ENCODE measurements around the gene TRHDE.
A peak's percentile ranks its signal among the peaks of the same experiment; 100 is the strongest.

TRHDE gene

DNA sequence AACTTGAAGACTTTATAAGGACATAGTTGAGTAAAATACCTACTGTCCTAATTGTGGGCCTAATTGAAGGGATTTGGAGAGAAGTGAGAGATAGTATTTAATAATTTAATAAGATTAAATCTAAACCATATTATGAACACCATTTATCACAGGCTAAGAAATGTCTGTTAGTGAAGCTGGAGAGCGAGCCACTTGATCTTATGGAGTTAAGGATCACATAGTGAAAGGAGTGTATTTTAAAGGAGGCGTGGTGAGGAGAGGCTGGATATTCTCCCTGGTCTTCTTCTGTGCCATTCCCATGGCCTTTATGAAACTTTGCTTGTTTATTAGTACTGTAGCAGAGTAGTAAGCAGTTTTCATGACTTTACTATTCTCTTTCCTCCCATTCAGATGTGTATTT is 172.4 kb downstream of the TRHDE start:
- DNase-seq: no peak

GRCh38 chr12:72448089-72448488 is 175.9 kb downstream of the TRHDE start:
- no peak for DNase-seq

DNA sequence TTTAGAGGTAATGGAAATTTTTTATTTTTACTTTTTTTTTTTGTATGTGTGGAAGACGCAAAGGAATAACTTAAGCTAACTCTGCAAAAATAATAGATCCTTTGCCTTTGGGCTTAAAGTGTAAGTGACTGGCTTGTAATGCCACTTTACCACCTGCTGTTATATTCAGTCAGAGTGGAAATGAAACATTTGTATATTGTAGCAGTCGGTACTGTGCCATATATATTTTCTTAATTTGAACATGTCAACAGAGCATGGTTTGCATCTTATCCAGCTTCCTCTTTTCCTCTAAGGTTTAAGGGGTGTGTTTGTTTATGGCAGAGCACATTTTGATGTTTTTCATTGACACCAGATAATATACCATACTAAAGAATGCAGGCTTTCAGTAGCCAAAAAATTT is 176.6 kb downstream of the TRHDE start:
- DNase-seq: no peak

DNA sequence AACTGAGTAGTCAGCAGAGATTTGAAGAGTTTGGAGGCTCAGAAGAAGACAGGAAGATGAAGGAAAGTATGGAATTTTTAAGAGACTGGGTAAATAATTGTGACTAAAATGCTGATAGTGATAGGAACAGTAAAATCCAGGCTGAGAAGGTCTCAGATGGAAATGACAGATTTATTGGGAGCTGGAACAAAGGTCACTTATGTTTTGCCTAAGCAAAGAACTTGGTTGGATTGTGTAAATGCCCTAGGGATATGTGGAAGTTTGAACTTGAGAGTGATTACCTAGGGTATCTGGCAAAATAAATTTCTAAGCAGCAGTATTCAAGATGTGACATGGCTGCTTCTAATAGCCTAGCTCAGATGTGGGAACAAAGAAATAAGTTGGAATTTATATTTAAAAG is 180.9 kb downstream of the TRHDE start:
- no peak for DNase-seq

- DNase-seq: no peak
These were observed 181.4 kb downstream of the TRHDE start for GRCh38 chr12:72453550-72453949.

DNA sequence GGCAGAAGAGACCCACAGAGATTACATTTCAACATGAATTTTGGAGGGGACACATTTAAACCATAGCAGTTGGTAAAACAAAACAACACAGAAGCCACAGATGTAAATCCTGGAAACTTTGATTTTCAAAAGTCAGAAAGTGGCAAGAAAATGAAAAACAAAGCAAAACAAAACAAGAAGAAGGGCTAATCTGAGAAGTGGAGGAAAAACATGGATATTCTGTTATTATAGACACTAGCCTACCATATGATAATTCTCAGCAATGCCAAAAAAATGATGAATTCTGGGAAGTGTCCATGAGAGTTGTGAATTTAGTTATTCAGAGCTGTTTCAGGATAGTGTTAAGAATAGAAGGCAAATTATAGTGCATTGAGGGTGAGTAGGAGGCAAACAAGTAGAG is 192.3 kb downstream of the TRHDE start:
- DNase-seq: no peak

GRCh38 chr12:72465155-72465554 is 193.0 kb downstream of the TRHDE start:
- no peak for DNase-seq

- DNase-seq: no peak
These were observed 193.9 kb downstream of the TRHDE start for GRCh38 chr12:72465940-72466630.

- no peak for DNase-seq
These were observed 195.8 kb downstream of the TRHDE start for GRCh38 chr12:72467985-72468384.

DNA sequence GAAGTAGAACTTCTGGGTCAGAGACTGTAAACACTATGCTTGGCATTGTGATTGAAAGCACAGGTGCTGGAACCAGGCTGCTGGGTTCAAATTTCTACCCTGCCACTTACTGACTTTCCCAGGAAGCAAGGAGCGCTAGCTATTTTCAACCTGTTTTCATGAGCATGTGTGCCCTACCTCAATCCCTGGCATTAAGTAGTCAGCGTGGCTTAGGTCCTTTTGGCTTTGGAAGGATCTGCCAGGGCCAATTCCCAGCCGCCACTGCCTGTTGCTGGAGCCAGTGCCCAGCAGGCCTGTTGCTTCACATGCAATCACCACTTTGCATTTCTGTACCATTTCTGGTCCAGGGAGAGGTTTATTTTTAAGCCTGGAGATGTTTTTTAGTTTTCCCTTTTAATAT is 196.3 kb downstream of the TRHDE start:
- DNase-seq: no peak

GRCh38 chr12:72471806-72472205 is 199.6 kb downstream of the TRHDE start:
- DNase-seq: no peak

DNA sequence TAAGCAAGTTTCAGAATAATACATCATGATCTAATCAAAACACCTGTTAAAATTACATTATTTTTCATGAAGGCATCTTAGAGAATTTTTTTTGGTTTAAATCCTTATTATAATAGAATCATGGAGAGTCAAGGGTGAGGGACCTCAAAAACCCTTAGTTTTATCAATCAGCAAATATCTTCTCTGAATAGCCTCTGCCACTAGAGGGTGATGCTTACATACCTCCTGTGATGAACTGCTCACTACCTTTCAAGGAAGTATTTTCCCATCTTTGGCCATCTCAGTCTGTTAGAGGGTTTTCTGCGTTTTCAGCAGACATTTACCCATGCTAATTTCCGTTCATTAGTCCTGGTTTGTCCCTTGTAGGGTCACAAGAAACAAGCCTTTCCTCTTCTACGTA is 200.2 kb downstream of the TRHDE start:
- no peak for DNase-seq

- no peak for DNase-seq
These were observed 204.1 kb downstream of the TRHDE start for GRCh38 chr12:72476301-72476700.

DNA sequence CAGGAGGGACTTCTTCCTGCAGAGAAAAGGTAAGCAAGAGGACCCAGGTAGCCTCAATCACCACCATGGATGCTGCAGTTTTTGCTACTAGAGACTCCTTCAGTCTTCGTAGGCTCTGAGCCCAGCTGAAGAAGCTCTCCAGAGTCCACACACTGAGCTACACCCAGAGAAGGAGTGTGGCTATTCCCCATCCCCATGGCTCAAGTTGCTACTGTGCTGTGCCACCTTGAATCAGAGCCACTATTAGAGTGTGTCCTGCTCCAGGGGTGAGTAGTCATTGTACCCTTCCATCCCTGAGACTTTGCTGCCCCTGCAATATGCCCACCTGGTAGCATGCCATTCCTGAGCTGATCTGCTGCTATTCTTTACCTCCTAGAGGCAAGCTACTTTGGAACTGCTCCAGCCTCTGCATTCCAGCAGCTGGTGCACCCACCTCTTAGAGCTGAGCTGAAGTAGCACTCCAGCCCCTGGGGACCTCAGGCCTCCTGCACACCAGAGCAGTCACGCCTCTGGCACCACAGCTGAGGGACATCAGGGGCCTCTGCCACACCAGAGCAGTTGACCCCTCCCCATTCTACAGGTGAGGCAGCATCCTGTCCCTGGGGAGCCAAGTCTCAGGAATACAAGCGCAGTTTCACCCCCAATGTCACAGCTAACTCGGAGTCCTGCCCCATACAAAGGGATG is 213.0 kb downstream of the TRHDE start:
- DNase-seq: no peak

DNA sequence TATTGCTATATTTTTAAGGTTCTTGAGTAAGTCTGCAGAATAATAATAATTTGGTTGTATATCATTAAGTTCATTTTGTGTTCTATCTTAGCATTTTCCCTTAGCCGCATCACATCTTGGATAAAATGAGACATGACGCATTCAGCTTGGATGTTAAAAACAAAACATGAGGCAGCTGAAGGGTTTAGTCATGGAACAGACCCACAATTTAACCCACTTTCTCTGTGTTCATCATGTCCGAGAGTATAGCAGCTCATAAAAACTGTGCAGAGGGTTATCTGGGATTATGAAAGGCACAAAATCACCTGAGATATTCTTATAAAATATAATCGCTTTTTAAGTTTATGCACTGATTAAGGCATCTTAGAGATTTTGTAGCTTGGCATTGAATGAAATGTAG is 219.3 kb downstream of the TRHDE start:
- DNase-seq: peak; percentile 14

DNA sequence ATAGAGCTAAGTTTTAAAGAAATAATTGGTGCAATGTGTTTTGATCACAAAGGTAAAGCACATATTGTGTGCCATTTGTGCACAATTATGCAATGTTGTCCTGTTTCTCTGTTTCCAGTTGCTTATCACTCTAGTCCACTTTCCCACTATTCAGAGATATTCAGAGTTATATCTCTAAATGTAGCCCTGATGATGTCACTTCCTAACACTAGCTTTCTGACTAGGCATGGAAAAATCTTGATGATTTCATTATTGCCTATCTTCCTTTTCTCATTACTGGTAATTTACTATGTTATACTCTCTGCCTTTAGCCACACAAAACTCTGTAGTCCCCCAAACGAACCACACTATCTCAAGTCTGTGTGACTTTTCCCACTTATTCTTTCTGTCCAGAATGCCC is 221.2 kb downstream of the TRHDE start:
- DNase-seq: no peak

DNA sequence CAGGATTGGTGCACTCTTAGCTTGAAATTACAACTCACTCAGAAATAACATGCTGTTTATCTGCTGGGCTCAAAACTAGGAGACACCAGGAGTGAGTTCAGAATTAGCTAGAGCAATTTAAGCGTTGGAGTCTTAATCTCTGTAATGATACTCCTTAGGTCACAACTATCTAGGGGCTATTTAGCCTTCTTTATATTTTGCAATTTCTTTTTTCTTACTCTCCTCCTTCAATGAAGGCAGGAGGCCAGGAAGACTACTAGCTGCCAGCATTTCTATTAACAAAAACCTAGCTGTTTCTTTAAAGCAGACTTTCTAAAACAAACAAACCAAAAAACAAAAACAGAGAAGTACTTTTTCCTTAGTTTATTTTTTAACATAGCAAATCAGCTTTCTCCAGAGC is 226.2 kb downstream of the TRHDE start:
- no peak for DNase-seq

GRCh38 chr12:72499244-72499643 is 227.1 kb downstream of the TRHDE start:
- no peak for DNase-seq

DNA sequence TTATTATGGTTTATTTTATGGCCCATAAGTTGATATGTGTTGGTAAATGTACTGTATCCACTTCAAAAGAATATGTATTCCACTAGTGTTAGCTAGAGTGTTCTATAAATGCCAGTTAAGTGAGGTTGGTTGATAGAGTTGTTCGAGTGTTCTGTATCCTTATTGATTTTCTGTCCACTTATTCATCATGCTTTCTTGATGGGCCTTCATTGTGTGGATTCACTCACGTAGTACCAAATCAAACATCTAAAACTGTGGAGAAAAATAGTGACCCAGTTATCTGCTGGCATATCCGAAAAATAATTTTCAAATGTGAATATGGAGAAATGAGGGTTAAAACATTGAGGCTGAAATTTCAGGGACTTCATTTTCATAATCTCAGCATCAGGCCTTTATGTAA is 230.4 kb downstream of the TRHDE start:
- DNase-seq: no peak

DNA sequence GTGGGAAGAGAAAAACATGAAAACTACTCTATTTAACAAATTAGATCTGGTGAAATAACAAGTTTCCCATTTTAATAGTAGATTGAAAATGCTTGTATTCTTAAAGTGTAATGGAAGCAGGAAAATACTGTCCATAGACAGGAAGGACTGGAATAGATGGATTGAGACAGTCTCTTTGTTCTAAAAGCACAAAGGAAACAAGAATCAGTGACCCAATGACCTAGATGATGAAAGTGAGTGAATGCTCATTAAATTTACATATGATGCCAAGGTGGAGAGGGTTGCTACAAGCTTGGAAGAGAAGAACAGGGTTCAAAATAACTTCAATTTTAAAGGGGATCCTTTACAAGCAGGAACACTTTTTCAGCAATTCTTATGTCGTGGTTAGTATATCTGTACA is 233.1 kb downstream of the TRHDE start:
- DNase-seq: no peak

DNA sequence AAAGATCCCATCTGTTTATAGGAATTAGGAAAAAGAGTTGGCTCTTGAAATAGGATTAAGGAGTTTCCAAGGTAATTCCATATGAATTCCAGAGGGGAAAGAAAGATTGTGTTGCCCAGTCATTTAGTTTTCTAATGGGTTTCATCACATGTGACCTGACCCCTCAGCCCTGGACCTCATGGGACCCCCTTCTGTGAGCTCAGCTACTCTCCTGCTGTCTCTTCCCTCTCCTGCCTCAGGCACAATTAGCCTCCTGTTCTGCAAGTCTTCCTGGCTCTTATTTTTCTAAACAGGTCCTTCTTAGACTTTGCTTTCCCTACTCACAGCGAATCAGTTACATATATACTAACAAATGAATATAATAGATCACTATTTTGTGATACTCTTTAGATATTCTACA is 237.7 kb downstream of the TRHDE start:
- no peak for DNase-seq

DNA sequence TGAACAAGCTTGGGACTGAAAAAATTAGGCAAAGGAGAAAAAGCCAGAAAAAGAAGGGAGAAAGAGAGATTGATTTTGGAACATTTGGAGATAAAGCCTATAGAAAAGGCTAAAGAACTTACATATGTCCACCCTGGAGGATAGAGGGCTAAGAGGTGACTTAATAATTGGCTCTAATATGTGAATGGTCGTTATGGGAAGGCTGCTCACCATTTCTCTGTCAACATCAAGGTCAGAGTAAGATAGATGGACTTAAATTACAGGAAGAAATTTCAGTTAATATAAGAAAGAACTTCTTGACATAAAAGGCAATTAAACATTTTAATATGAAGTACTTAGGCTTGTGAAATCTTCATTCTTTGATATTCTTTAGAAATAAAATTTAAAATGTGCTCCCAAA is 238.6 kb downstream of the TRHDE start:
- no peak for DNase-seq

DNA sequence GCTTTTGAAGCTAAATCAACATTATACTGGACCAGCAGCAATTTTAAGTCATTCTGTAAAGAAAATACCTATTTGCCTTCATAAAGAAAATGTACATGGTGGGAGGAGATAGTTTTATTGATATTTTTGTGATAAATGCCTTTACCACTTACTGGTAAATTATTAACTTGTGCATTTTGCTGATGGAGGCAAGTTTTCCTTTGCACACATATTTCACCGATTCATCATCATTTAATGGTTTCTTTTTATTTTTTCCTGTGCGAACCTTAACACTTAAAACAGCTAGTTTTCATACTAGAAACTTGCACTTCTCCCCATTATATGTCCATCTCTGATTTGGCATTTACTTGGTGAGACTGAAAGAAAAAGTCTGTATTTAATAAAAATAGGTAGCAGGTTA is 239.3 kb downstream of the TRHDE start:
- DNase-seq: no peak

DNA sequence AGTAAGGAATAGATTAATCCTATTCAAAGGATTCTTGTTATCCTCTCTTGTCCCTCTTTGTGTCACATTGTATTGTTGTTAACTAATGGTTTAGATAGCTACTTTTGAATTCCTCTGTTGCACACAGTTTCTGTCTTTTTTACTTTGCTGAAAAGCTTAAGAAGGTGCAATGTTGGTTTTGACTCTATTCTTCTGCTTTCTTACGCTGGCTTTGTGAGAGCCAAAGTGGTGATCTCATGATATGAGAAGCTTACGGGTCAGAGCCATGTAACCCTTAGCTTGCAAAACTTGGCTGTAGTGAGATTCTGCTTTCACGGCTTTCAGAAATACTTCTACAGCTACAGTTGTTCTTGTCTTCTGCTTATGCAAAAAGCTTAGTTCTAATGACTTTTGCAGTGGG is 239.7 kb downstream of the TRHDE start:
- DNase-seq: peak; percentile 27
